GM12878 (cell line): ENCODE results near the gene CXXC5. TPM values are rescaled to one million over a fixed set of nuclear protein-coding genes. Genes with fewer than 3 reads are reported as not detected.

ENCODE experiments used
- ATAC-seq: fragments of 200-7000 bp; cut with Tn5 transposase; 3 replicates; pipeline ENCODE4 v1.9.1; 2020; ENCODE audit warnings: mild to moderate bottlenecking, moderate library complexity
- Bru-seq: library from RNA; stranded (reverse); fragments of 400-500 nt; gene quantifications from one replicate; lab custom pipeline; 2021; lab: Mats Ljungman, UMichigan
- BruChase-seq, 2 experiments: library from RNA; stranded (reverse); fragments of 400-500 nt; gene quantifications; one replicate each; lab custom pipeline; 2021; lab: Mats Ljungman, UMichigan
- BruUV-seq: library from RNA; stranded (reverse); fragments of 400-500 nt; replicated peaks from 2 replicates; lab custom pipeline; 2021; lab: Mats Ljungman, UMichigan
- CTCF ChIA-PET: fragments of 300-600 bp; sonication (Branson Sonifier 250); formaldehyde crosslinking; extraction: SDS; loops from one replicate; lab custom pipeline; 2021; ENCODE audit warnings: inconsistent platforms; lab: Yijun Ruan, JAX
- POLR2A ChIA-PET: fragments of 350-600 bp; formaldehyde crosslinking; extraction: SDS; loops from one replicate; lab custom pipeline; 2021; ENCODE audit warnings: inconsistent platforms; lab: Charles Lee
- RAD21 ChIA-PET: fragments of 300-600 bp; sonication (Branson Sonifier 250); formaldehyde crosslinking; loops from one replicate; lab custom pipeline; 2023; ENCODE audit warnings: antibody characterized with exemption; ENCODE audit not compliant: unreplicated experiment; lab: Charles Lee
- SMC1A ChIA-PET: fragments of 300-600 bp; sonication (Branson Sonifier 250); formaldehyde crosslinking; loops from one replicate; lab custom pipeline; 2023; ENCODE audit not compliant: unreplicated experiment, uncharacterized antibody; lab: Charles Lee
- DNase-seq: peaks from one replicate; pipeline ENCODE4 v3.0.0-alpha.2; 2011; ENCODE audit warnings: low read depth, low spot score
- FAIRE-seq: peaks from 3 replicates; lab custom pipeline; 2011; peaks lifted over from hg19 to GRCh38; lab: Jason Lieb, UNC
- H2AFZ ChIP-seq: 2 replicates; pipeline ENCODE4 v1.6.0; 2011; ENCODE audit warnings: low read depth, low read length, control low read depth; ENCODE audit not compliant: control insufficient read depth
- H3K27ac ChIP-seq: 2 replicates; pipeline ENCODE4 v1.5.1; 2011; ENCODE audit warnings: control low read depth; ENCODE audit not compliant: control insufficient read depth, insufficient read depth
- H3K27me3 ChIP-seq, 2 experiments: replicated peaks in 1 of 2; 2 replicates each; pipeline versions ENCODE4 v1.6.0 to v1.6.1; 2011; ENCODE audit warnings: low read length in 1 of 2; ENCODE audit not compliant: control insufficient read depth in 2 of 2, insufficient read depth in 2 of 2
- H3K36me3 ChIP-seq, 2 experiments: 2 replicates each; pipeline ENCODE4 v1.5.1; 2011; ENCODE audit warnings: low read length in 1 of 2; ENCODE audit not compliant: control insufficient read depth in 2 of 2, insufficient read depth in 2 of 2
- H3K4me1 ChIP-seq: 2 replicates; pipeline ENCODE4 v1.6.1; 2011; ENCODE audit warnings: mild to moderate bottlenecking, low read length, moderate library complexity, mixed read lengths; ENCODE audit not compliant: control insufficient read depth, insufficient read depth
- H3K4me2 ChIP-seq: 2 replicates; pipeline ENCODE4 v1.6.0; 2011; ENCODE audit warnings: control low read depth; ENCODE audit not compliant: control insufficient read depth, insufficient read depth
- H3K4me3 ChIP-seq: fragments of 200-600 bp; sonication (generic); 2 replicates; pipeline ENCODE4 v1.5.1; 2016
- H3K79me2 ChIP-seq: 2 replicates; pipeline ENCODE4 v1.6.0; 2011; ENCODE audit warnings: low read length; ENCODE audit not compliant: control insufficient read depth, insufficient read depth
- H3K9ac ChIP-seq: 2 replicates; pipeline ENCODE4 v1.8.0; 2011; ENCODE audit warnings: low read length, control low read depth, mixed read lengths; ENCODE audit not compliant: control insufficient read depth, insufficient read depth
- H3K9me3 ChIP-seq: replicated peaks from 3 replicates; pipeline ENCODE4 v1.5.1; 2011; ENCODE audit warnings: mild to moderate bottlenecking, low read length; ENCODE audit not compliant: control insufficient read depth, insufficient read depth
- H4K20me1 ChIP-seq: 2 replicates; pipeline ENCODE4 v1.6.0; 2011; ENCODE audit not compliant: control insufficient read depth, insufficient read depth
- ATF2 ChIP-seq: IDR thresholded peaks from 2 replicates; pipeline ENCODE4 v1.6.1; 2012; ENCODE audit warnings: low read length, inconsistent platforms
- ATF7 ChIP-seq: fragments of 450-650 bp; IDR thresholded peaks from 2 replicates; pipeline ENCODE4 v1.6.1; 2016; ENCODE audit warnings: low read depth, mild to moderate bottlenecking
- CHD2 ChIP-seq: IDR thresholded peaks from 2 replicates; pipeline ENCODE4 v1.6.1; 2011; ENCODE audit warnings: low read depth, low read length, improper control_type of control experiment, borderline replicate concordance
- CREB1 ChIP-seq: IDR thresholded peaks from 2 replicates; pipeline ENCODE4 v1.6.1; 2012; ENCODE audit warnings: low read depth, mild to moderate bottlenecking, inconsistent platforms
- GABPA ChIP-seq: IDR thresholded peaks from 2 replicates; pipeline ENCODE4 v1.6.1; 2014; ENCODE audit warnings: antibody characterized with exemption, low read depth, mild to moderate bottlenecking, inconsistent platforms
- IKZF2 ChIP-seq, 2 experiments: fragments of 450-650 bp; IDR thresholded peaks; 2 replicates each; pipeline ENCODE4 v1.6.1; 2017; ENCODE audit warnings: mild to moderate bottlenecking in 2 of 2, moderate library complexity in 2 of 2
- JUNB ChIP-seq: IDR thresholded peaks from 2 replicates; pipeline ENCODE4 v1.6.1; 2016; ENCODE audit warnings: antibody characterized with exemption, mild to moderate bottlenecking
- PBX3 ChIP-seq: IDR thresholded peaks from 2 replicates; pipeline ENCODE4 v1.6.1; 2011; ENCODE audit warnings: mild to moderate bottlenecking, low read depth, low read length, moderate library complexity; ENCODE audit not compliant: insufficient replicate concordance
- PML ChIP-seq: IDR thresholded peaks from 2 replicates; pipeline ENCODE4 v1.6.1; 2012; ENCODE audit warnings: low read length, inconsistent platforms
- POLR2AphosphoS2 ChIP-seq: IDR thresholded peaks from 2 replicates; pipeline ENCODE4 v1.6.1; 2011; ENCODE audit warnings: low read depth, mild to moderate bottlenecking, low read length, improper control_type of control experiment, moderate library complexity
- RFX5 ChIP-seq: IDR thresholded peaks from 2 replicates; pipeline ENCODE4 v1.6.1; 2011; ENCODE audit warnings: low read depth, low read length, improper control_type of control experiment
- SP1 ChIP-seq: IDR thresholded peaks from one replicate; pipeline ENCODE4 v1.6.1; 2011; ENCODE audit warnings: low read depth, low read length
- STAT1 ChIP-seq: fragments of 450-650 bp; conservative IDR thresholded peaks from 2 replicates; pipeline ENCODE4 v1.6.1; 2014; ENCODE audit warnings: antibody characterized with exemption, mild to moderate bottlenecking
- ZNF384 ChIP-seq: IDR thresholded peaks from 2 replicates; pipeline ENCODE4 v1.6.1; 2012; ENCODE audit warnings: low read depth, mild to moderate bottlenecking, low read length, improper control_type of control experiment, borderline replicate concordance
- ZSCAN29 ChIP-seq: fragments of 450-650 bp; IDR thresholded peaks from 2 replicates; pipeline ENCODE4 v1.6.1; 2017; ENCODE audit warnings: mild to moderate bottlenecking, moderate library complexity
- WGBS: methylation state at CpG from one replicate; pipeline ENCODE4 v1.1.6; 2016; ENCODE audit warnings: low lambda C conversion rate; ENCODE audit not compliant: insufficient replicate concordance, insufficient coverage; ENCODE audit errors: missing lambda C conversion rate; 5-methylcytosine and 5-hydroxymethylcytosine counted together
- in situ Hi-C: fragments of 300-500 bp; cut with MboI; formaldehyde crosslinking; loops from 9 replicates; pipeline ENCODE4 v1.14.3; 2018; ENCODE audit warnings: mixed read lengths
- intact Hi-C: fragments of 100-400 bp; cut with micrococcal nuclease; formaldehyde crosslinking; loops from one replicate; pipeline ENCODE4 v1.14.2; 2022; ENCODE audit not compliant: unreplicated experiment
- long read RNA-seq, 2 experiments: library from polyadenylated mRNA; unstranded; transcript quantifications; one replicate each; pipeline ENCODE4 v2.0.0, GENCODE V29; 2019 to 2020
- polyA minus RNA-seq, 3 experiments: library from RNA; depleted of rRNA, polyadenylated mRNA; stranded (reverse); fragments of >200 nt; gene quantifications; 2 replicates each; pipeline ENCODE4 v1.2.3, GENCODE V29; 2011
- polyA plus RNA-seq, 11 experiments: library from polyadenylated mRNA; depleted of rRNA in 4 of 11; unstranded in 6 of 11; stranded (reverse) in 5 of 11; fragments of >200 nt; fragmentation: Nextera tagmentation in 4 of 11; fragmentation: Illumina TruSeq in 1 of 11; extraction: Ambion mirVana in 4 of 11; extraction: Trizol in 1 of 11; gene quantifications; 1 replicate in 1 of 11; 2 replicates in 10 of 11; pipeline versions ENCODE4 v1.2.1 to v1.2.3, GENCODE V29; 2011 to 2016; ENCODE audit warnings: inconsistent platforms in 2 of 11, missing spikeins in 2 of 11, low read depth in 1 of 11
- total RNA-seq, 4 experiments: library from RNA; depleted of rRNA in 3 of 4; stranded (reverse); fragments of >200 nt in 3 of 4; fragmentation: Illumina TruSeq in 1 of 4; extraction: Trizol in 1 of 4; gene quantifications; 2 replicates each; pipeline versions ENCODE4 v1.2.1 to v1.2.3, GENCODE V29; 2013 to 2021

Gene CXXC5
- 37.6 and 40.4 TPM in 2 replicates for total RNA-seq (2013; cell fraction: nucleolus; rRNA removed)
- total RNA-seq (2014; rRNA removed), result 71.4 and 90.8 TPM in 2 replicates
- 24.9 and 26.8 TPM in 2 replicates for total RNA-seq (2014; rRNA removed; fragmentation: Illumina TruSeq; extraction: Trizol)
- total RNA-seq (2021), result 64.2 and 64.4 TPM in 2 replicates
- polyA plus RNA-seq (2011; ENCODE audit: low read depth), result 17.9 TPM
- 55.4 and 57.5 TPM in 2 replicates for polyA plus RNA-seq (2011; rRNA removed)
- 54.8 and 79.5 TPM in 2 replicates for polyA plus RNA-seq (2011; cell fraction: cytosol; rRNA removed)
- 43.4 and 55.0 TPM in 2 replicates for polyA plus RNA-seq (2011; cell fraction: nucleus; rRNA removed)
- 31.3 and 43.2 TPM in 2 replicates for polyA plus RNA-seq (2012)
- 25.6 and 36.0 TPM in 2 replicates for polyA plus RNA-seq (2014; fragmentation: Illumina TruSeq; extraction: Trizol)
- 1 to 10 TPM; 1.8 to 6.0 TPM for polyA plus RNA-seq (2014; fragmentation: Nextera tagmentation; extraction: Ambion mirVana)
- polyA plus RNA-seq (2014; rRNA removed), result 59.1 and 68.6 TPM in 2 replicates
- 10 to 100 TPM; 33.8 to 45.4 TPM for polyA plus RNA-seq (2016; fragmentation: Nextera tagmentation; extraction: Ambion mirVana)
- 32.3 and 76.6 TPM in 2 replicates for polyA minus RNA-seq (2011; rRNA and poly(A)+ RNA removed)
- polyA minus RNA-seq (2011; cell fraction: cytosol; rRNA and poly(A)+ RNA removed), result 19.3 and 41.6 TPM in 2 replicates
- 25.8 and 43.7 TPM in 2 replicates for polyA minus RNA-seq (2011; cell fraction: nucleus; rRNA and poly(A)+ RNA removed)
- percentile 87 among the genes with signal in this experiment for Bru-seq, nascent RNA
- BruChase-seq, experiment 1, labeled RNA remaining after a 6-hour chase, result percentile 80 among the genes with signal in this experiment
- BruChase-seq, experiment 2, labeled RNA remaining after a 2-hour chase, result percentile 86 among the genes with signal in this experiment
- long read RNA-seq, experiment 1, transcript CXXC5-201 (3 exons, 2,658 nt), result minor isoform, 12 of 45 reads
- long read RNA-seq, experiment 1, transcript CXXC5-211 (3 exons, 1,892 nt), result major isoform, 22 of 45 reads
- long read RNA-seq, experiment 1, partial matches to known transcripts, result 4 of 45 reads
- long read RNA-seq, experiment 1, other reads (novel, unspliced or antisense), result 6 of 45 reads
- long read RNA-seq, experiment 2, transcript CXXC5-211 (3 exons, 1,892 nt), result major isoform, 29 of 44 reads
- long read RNA-seq, experiment 2, partial matches to known transcripts, result 6 of 44 reads
- long read RNA-seq, experiment 2, other reads (novel, unspliced or antisense), result 7 of 44 reads

- POLR2A ChIA-PET, result interaction anchor here (0.6 to 6.5 kb wide), 21 partner anchors 11 to 260 kb away, joined by 3 to 68 read pairs (median 5); no protein-coding TSS in a partner anchor
- TF ChIP-seq PML, result no peak
- no peak for TF ChIP-seq STAT1
- no peak for TF ChIP-seq ATF2
- no peak for TF ChIP-seq ZNF384
- 0 out of 2 replicates have a peak, but pooled peaks have one; percentile 8 for TF ChIP-seq ZSCAN29
- no peak for TF ChIP-seq GABPA
- 0 out of 2 replicates have a peak, but pooled peaks have one; percentile 28 for TF ChIP-seq POLR2AphosphoS2
- TF ChIP-seq JUNB, result no peak
- TF ChIP-seq IKZF2 (IDR thresholded peaks at IDR 0.05), result no peak
- no peak for TF ChIP-seq RFX5
- TF ChIP-seq ATF7, result no peak
- no peak for TF ChIP-seq CREB1
- TF ChIP-seq CHD2, result no peak
- peak; percentile 86 for TF ChIP-seq SP1
- no peak for TF ChIP-seq PBX3
Measured at GRCh38 chr5:139648205-139649081, at the start of gene CXXC5. Gene CXXC5, plus strand, starts transcription at chr5:139648349. Its CDS starts 32,175 bp downstream, at chr5:139680524.

More at GRCh38 chr5:139648205-139649081, at the start of gene CXXC5:
- peak within 1 kb of the TSS; percentile 76 for H3K4me2 ChIP-seq
- peak within 1 kb of the TSS; percentile 95 for H3K9ac ChIP-seq
- peak within 1 kb of the TSS; percentile 96 for H3K4me3 ChIP-seq
- WGBS, result under 1% methylated on average over 52 of the region's 106 CpGs
- ATAC-seq, result peak; percentile 55
- CTCF ChIA-PET, result interaction anchor here (0.6 to 9.3 kb wide), 7 partner anchors 12 to 130 kb away, joined by 3 to 201 read pairs (median 3); no protein-coding TSS in a partner anchor
- peak within 1 kb of the TSS; percentile 56 for H2AFZ ChIP-seq
- H3K27ac ChIP-seq, result peak within 1 kb of the TSS; percentile 91
- H3K4me1 ChIP-seq, result peaks cover 35% of the 10 kb centered on the region
- intact Hi-C loops, result loop anchor here (1.0 kb wide), 2 partner anchors 11 to 22 kb away; no protein-coding TSS in a partner anchor
- no peaks in the 10 kb centered on the region for H3K27me3 ChIP-seq
- in situ Hi-C loops, result no loop called here
- H3K36me3 ChIP-seq, result no peaks in the 10 kb centered on the region; a peak in 1 of 4 replicates
- H4K20me1 ChIP-seq, result 0 out of 2 replicates have a peak, but pooled peaks cover 4% of the 10 kb centered on the region
- BruUV-seq, result no TSS peak
- SMC1A ChIA-PET, result interaction anchor here (0.6 to 9.6 kb wide), 7 partner anchors 13 to 474 kb away, joined by 3 to 175 read pairs (median 4); no protein-coding TSS in a partner anchor
- no peak for DNase-seq
- H3K9me3 ChIP-seq, result no peaks in the 10 kb centered on the region
- RAD21 ChIA-PET, result interaction anchor here (0.6 to 10.9 kb wide), 16 partner anchors 10 to 258 kb away, joined by 3 to 265 read pairs (median 4); partner anchors contain the start of gene MZB1
- FAIRE-seq, result no peak
- H3K79me2 ChIP-seq, result peaks cover 57% of the 10 kb centered on the region
